HepG2 (cell line): ENCODE measurements around the gene RAB42. TPM values are rescaled to one million over a fixed set of nuclear protein-coding genes. Genes with fewer than 3 reads are reported as not detected.

Source experiments
- ATRX ChIP-seq: sonication (generic); formaldehyde crosslinking; IDR thresholded peaks from 2 replicates; pipeline ENCODE4 v1.4.0; 2020; ENCODE audit warnings: missing genetic modification reagents, borderline replicate concordance
- CENPT ChIP-seq: sonication (generic); formaldehyde crosslinking; IDR thresholded peaks from 2 replicates; pipeline ENCODE4 v1.8.0; 2022; ENCODE audit warnings: low read depth, mild to moderate bottlenecking, moderate library complexity, missing genetic modification reagents
- ELF4 ChIP-seq: sonication (generic); formaldehyde crosslinking; IDR thresholded peaks from 2 replicates; pipeline ENCODE4 v1.5.0; 2020; ENCODE audit warnings: missing genetic modification reagents, mild to moderate bottlenecking, moderate library complexity, borderline replicate concordance
- ETS1 ChIP-seq: sonication (generic); formaldehyde crosslinking; IDR thresholded peaks from 2 replicates; pipeline ENCODE4 v1.4.0; 2020; ENCODE audit warnings: missing genetic modification reagents
- FOXK1 ChIP-seq: sonication (generic); formaldehyde crosslinking; IDR thresholded peaks from 2 replicates; pipeline ENCODE4 v1.4.0; 2020; ENCODE audit warnings: low read depth, missing genetic modification reagents, borderline replicate concordance
- FOXM1 ChIP-seq: sonication (generic); formaldehyde crosslinking; IDR thresholded peaks from 2 replicates; pipeline ENCODE4 v1.5.0; 2020; ENCODE audit warnings: missing genetic modification reagents
- GFI1 ChIP-seq: sonication (generic); formaldehyde crosslinking; IDR thresholded peaks from 2 replicates; pipeline ENCODE4 v1.5.0; 2020; ENCODE audit warnings: missing genetic modification reagents, mild to moderate bottlenecking, borderline replicate concordance
- HNF4A ChIP-seq: sonication (generic); formaldehyde crosslinking; IDR thresholded peaks from 2 replicates; pipeline ENCODE4 v1.4.0; 2020; ENCODE audit warnings: missing genetic modification reagents
- KMT2B ChIP-seq: IDR thresholded peaks from 2 replicates; pipeline ENCODE4 v1.6.1; 2016; ENCODE audit warnings: missing genetic modification reagents, missing compliant biosample characterization
- MTF2 ChIP-seq: sonication (generic); formaldehyde crosslinking; IDR thresholded peaks from 2 replicates; pipeline ENCODE4 v1.5.0; 2020; ENCODE audit warnings: missing genetic modification reagents, borderline replicate concordance
- PRDM4 ChIP-seq: sonication (generic); formaldehyde crosslinking; IDR thresholded peaks from 2 replicates; pipeline ENCODE4 v1.9.0; 2021; ENCODE audit warnings: missing genetic modification reagents, borderline replicate concordance
- TRIM22 ChIP-seq: fragments of 450-650 bp; IDR thresholded peaks from 2 replicates; pipeline ENCODE4 v1.6.1; 2017
- ZNF33A ChIP-seq: sonication (generic); formaldehyde crosslinking; IDR thresholded peaks from 2 replicates; pipeline ENCODE4 v1.5.1; 2020; ENCODE audit warnings: missing genetic modification reagents, mild to moderate bottlenecking, moderate library complexity, borderline replicate concordance
- ZNF580 ChIP-seq: IDR thresholded peaks from 2 replicates; pipeline ENCODE4 v1.6.1; 2016; ENCODE audit warnings: low read depth, borderline replicate concordance
- ZNF589 ChIP-seq: sonication (generic); formaldehyde crosslinking; conservative IDR thresholded peaks from 2 replicates; pipeline ENCODE4 v1.8.0; 2022; ENCODE audit warnings: mild to moderate bottlenecking, moderate library complexity, missing genetic modification reagents
- ZNF609 ChIP-seq: sonication (generic); formaldehyde crosslinking; IDR thresholded peaks from 2 replicates; pipeline ENCODE4 v1.4.0; 2020; ENCODE audit warnings: mild to moderate bottlenecking, missing genetic modification reagents, borderline replicate concordance
- ZNF672 ChIP-seq: sonication (generic); formaldehyde crosslinking; IDR thresholded peaks from 2 replicates; pipeline ENCODE4 v1.8.1; 2022; ENCODE audit warnings: missing genetic modification reagents
- ZNF781 ChIP-seq: sonication (generic); formaldehyde crosslinking; IDR thresholded peaks from 2 replicates; pipeline ENCODE4 v1.5.1; 2020; ENCODE audit warnings: borderline replicate concordance, mild to moderate bottlenecking, missing genetic modification reagents; ENCODE audit errors: not compliant biosample characterization
- ZNF782 ChIP-seq: sonication (generic); formaldehyde crosslinking; IDR thresholded peaks from 2 replicates; pipeline ENCODE4 v1.4.0; 2020; ENCODE audit warnings: missing genetic modification reagents, mild to moderate bottlenecking, borderline replicate concordance
- ZNF83 ChIP-seq: sonication (generic); formaldehyde crosslinking; IDR thresholded peaks from 2 replicates; pipeline ENCODE4 v1.4.0; 2020; ENCODE audit warnings: missing genetic modification reagents, mild to moderate bottlenecking, borderline replicate concordance
- polyA plus RNA-seq, 8 experiments: library from polyadenylated mRNA; depleted of rRNA in 3 of 8; stranded (reverse) in 7 of 8; unstranded in 1 of 8; fragments of >200 nt; fragmentation: Illumina TruSeq in 4 of 8; extraction: Trizol in 4 of 8; gene quantifications; 2 replicates each; pipeline versions ENCODE4 v1.2.1 to v1.2.3, GENCODE V29; 2011 to 2016; ENCODE audit warnings: low read depth in 4 of 8, missing spikeins in 1 of 8, mixed read lengths in 1 of 8; ENCODE audit not compliant: insufficient read depth in 1 of 8
- total RNA-seq, 5 experiments: library from RNA; depleted of rRNA; stranded (reverse); fragments of >200 nt; fragmentation: Illumina TruSeq; extraction: Trizol; gene quantifications; 2 replicates each; pipeline ENCODE4 v1.2.3, GENCODE V29; 2016; ENCODE audit warnings: low read depth in 1 of 5

The RAB42 gene
- total and polyA plus RNA-seq, 2 of the 13 experiments (the other 11 are each of a cell fraction or from before 2014, with no cell fraction given) = 10.4 to 166 TPM

- TF ChIP-seq GFI1 (CRISPR knock-in tag) (no peak; the same call in 1 of the 2 replicates), KMT2B (CRISPR knock-in tag) (no peak), PRDM4 (no peak), ZNF580 (CRISPR knock-in tag) (no peak), ZNF609 (peak; percentile 37), ZNF672 (no peak), ZNF781 (CRISPR knock-in tag) (no peak), FOXK1 (no peak), ZNF782 (CRISPR knock-in tag) (no peak), ATRX (CRISPR knock-in tag) (no peak), ZNF33A (no peak), HNF4A (CRISPR knock-in tag) (peak; percentile 89), ETS1 (CRISPR knock-in tag) (no peak), ZNF83 (CRISPR knock-in tag) (no peak), TRIM22 (no peak), MTF2 (CRISPR knock-in tag) (no peak), ZNF589 (CRISPR knock-in tag) (no peak), CENPT (no peak), FOXM1 (CRISPR knock-in tag) (no peak), ELF4 (CRISPR knock-in tag) (no peak)
These were observed at the start of gene RAB42 (continued) for GRCh38 chr1:28591708-28592320.
